ENCODE measurements around the gene SDK1.

The SDK1 gene

DNA sequence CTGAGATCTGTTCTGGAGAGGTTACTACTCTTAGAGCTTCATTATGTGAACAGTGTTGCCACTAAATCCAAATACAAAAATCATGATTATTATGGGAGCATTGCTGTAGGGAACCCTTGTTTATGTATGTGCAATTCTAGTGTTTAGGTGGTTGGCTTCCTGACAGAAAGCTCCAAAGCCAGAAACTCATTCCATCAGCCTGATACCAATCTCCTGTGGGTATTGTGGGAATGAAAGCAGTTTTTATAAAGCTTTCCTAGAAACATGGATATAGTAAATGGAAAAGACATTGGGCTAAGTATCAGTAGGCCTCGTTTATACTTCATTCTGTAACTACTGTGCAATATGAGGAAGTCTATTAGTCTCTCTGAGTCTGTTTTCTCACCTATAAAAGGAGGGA, 6.4 kb downstream of the SDK1 start:
- Histone ChIP-seq H3K79me2 (ENCODE audit: control insufficient read depth, low read length) (no peaks in the 10 kb centered on the region), H3K9me3 (ENCODE audit: control insufficient read depth, insufficient read depth, low read length) (no peaks in the 10 kb centered on the region), H3K27ac (ENCODE audit: low read depth, low read length) (no peak overlapping the region), H3K9me2 (replicated peaks; ENCODE audit: control insufficient read depth, low read length) (no peaks in the 10 kb centered on the region), H3F3A (ENCODE audit: control insufficient read depth, insufficient read depth) (no peaks in the 10 kb centered on the region; the same call in 1 of the 2 replicates), H4K20me1 (ENCODE audit: control insufficient read depth, insufficient read depth, low read depth, low read length) (no peaks in the 10 kb centered on the region), H3K4me3 (ENCODE audit: low read length) (no peak overlapping the region), H3K4me2 (ENCODE audit: low read length) (no peak overlapping the region), H3K36me3 (ENCODE audit: control insufficient read depth, low read length) (no peaks in the 10 kb centered on the region), H3K27me3 (ENCODE audit: control insufficient read depth, low read length) (peaks cover 11% of the 10 kb centered on the region), H3K4me1 (ENCODE audit: control insufficient read depth, low read length) (no peaks in the 10 kb centered on the region)
- TF ChIP-seq CTCF (IDR thresholded peaks at IDR 0.05; ENCODE audit: low read depth, low read length, poor library complexity, severe bottlenecking): no peak
- no peak for TF ChIP-seq EZH2phosphoT487 (IDR thresholded peaks at IDR 0.05; ENCODE audit: borderline replicate concordance, low read length)

- TF ChIP-seq EZH2phosphoT487 (IDR thresholded peaks at IDR 0.05; ENCODE audit: borderline replicate concordance, low read length) (no peak), CTCF (IDR thresholded peaks at IDR 0.05; ENCODE audit: low read depth, low read length, poor library complexity, severe bottlenecking) (no peak)
- H3K36me3 ChIP-seq (ENCODE audit: control insufficient read depth, low read length): no peaks in the 10 kb centered on the region
- H3K4me2 ChIP-seq (ENCODE audit: low read length): no peak overlapping the region
- H3F3A ChIP-seq (ENCODE audit: control insufficient read depth, insufficient read depth): no peaks in the 10 kb centered on the region
- H3K27ac ChIP-seq (ENCODE audit: low read depth, low read length): no peak overlapping the region
- peaks cover 14% of the 10 kb centered on the region for H3K27me3 ChIP-seq (ENCODE audit: control insufficient read depth, low read length)
- no peak overlapping the region for H3K4me3 ChIP-seq (ENCODE audit: low read length)
- H3K79me2 ChIP-seq (ENCODE audit: control insufficient read depth, low read length): no peaks in the 10 kb centered on the region
- no peaks in the 10 kb centered on the region for H3K9me3 ChIP-seq (ENCODE audit: control insufficient read depth, insufficient read depth, low read length)
- H3K9me2 ChIP-seq (replicated peaks; ENCODE audit: control insufficient read depth, low read length): no peaks in the 10 kb centered on the region
- no peaks in the 10 kb centered on the region for H4K20me1 ChIP-seq (ENCODE audit: control insufficient read depth, insufficient read depth, low read depth, low read length)
- H3K4me1 ChIP-seq (ENCODE audit: control insufficient read depth, low read length): no peaks in the 10 kb centered on the region
These were observed 8.1 kb downstream of the SDK1 start for GRCh38 chr7:3309140-3309539.

DNA sequence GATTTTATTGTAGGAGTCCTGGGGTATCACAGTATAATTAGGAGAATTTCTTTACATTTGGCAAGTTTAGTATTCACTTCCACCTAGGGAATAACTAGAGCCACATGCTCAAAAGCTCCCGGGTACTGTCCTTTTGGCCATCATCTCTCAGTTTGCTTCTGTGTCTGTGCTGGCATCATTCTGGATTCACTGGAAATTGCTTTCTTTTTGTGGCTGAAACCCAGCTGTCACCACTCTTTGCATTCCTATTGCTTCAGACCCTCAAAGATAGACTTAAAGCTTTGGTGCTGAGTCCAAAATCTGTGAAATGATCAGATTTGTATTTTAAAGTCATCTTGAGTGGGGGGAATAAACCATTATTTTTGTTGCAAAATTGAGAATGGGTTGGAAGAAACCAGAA, 8.9 kb downstream of the SDK1 start:
- H3F3A ChIP-seq (ENCODE audit: control insufficient read depth, insufficient read depth): no peaks in the 10 kb centered on the region
- TF ChIP-seq EZH2phosphoT487 (IDR thresholded peaks at IDR 0.05; ENCODE audit: borderline replicate concordance, low read length) (no peak), CTCF (IDR thresholded peaks at IDR 0.05; ENCODE audit: low read depth, low read length, poor library complexity, severe bottlenecking) (no peak)

DNA sequence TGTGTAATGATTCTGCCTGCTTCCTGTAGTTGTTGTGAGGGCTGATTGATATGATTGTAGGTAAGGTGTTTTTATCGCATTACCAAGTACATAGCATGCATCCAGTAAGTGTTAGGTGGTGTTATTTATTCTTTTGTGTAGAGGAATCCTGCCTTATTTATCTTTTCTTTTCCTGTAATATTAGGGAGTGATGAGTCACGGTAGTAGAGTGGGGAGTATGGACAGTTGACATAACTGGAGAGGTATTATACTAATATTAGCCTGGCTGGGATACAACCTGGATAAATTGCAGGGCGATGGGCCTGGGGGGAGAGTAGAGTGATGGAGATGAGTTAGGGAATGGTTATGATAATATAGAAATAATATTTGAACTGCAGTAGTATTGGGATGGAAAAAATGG, 9.8 kb downstream of the SDK1 start:
- Histone ChIP-seq H3K4me3 (ENCODE audit: low read length) (no peak overlapping the region), H3K27me3 (ENCODE audit: control insufficient read depth, low read length) (peaks cover 16% of the 10 kb centered on the region), H3K79me2 (ENCODE audit: control insufficient read depth, low read length) (no peaks in the 10 kb centered on the region), H3F3A (ENCODE audit: control insufficient read depth, insufficient read depth) (no peaks in the 10 kb centered on the region), H3K9me2 (replicated peaks; ENCODE audit: control insufficient read depth, low read length) (no peaks in the 10 kb centered on the region), H3K36me3 (ENCODE audit: control insufficient read depth, low read length) (no peaks in the 10 kb centered on the region), H3K27ac (ENCODE audit: low read depth, low read length) (no peak overlapping the region), H3K4me2 (ENCODE audit: low read length) (no peak overlapping the region), H3K4me1 (ENCODE audit: control insufficient read depth, low read length) (no peaks in the 10 kb centered on the region), H4K20me1 (ENCODE audit: control insufficient read depth, insufficient read depth, low read depth, low read length) (no peaks in the 10 kb centered on the region), H3K9me3 (ENCODE audit: control insufficient read depth, insufficient read depth, low read length) (no peaks in the 10 kb centered on the region)
- no peak for TF ChIP-seq CTCF (IDR thresholded peaks at IDR 0.05; ENCODE audit: low read depth, low read length, poor library complexity, severe bottlenecking)
- TF ChIP-seq EZH2phosphoT487 (IDR thresholded peaks at IDR 0.05; ENCODE audit: borderline replicate concordance, low read length): no peak

More for the DNA sequence above, 8.9 kb downstream of the SDK1 start:
- no peak overlapping the region for H3K27ac ChIP-seq (ENCODE audit: low read depth, low read length)
- no peak overlapping the region for H3K4me2 ChIP-seq (ENCODE audit: low read length)
- peaks cover 16% of the 10 kb centered on the region for H3K27me3 ChIP-seq (ENCODE audit: control insufficient read depth, low read length)
- H3K9me2 ChIP-seq (replicated peaks; ENCODE audit: control insufficient read depth, low read length): no peaks in the 10 kb centered on the region
- no peaks in the 10 kb centered on the region for H3K9me3 ChIP-seq (ENCODE audit: control insufficient read depth, insufficient read depth, low read length)
- H3K36me3 ChIP-seq (ENCODE audit: control insufficient read depth, low read length): no peaks in the 10 kb centered on the region
- H3K4me3 ChIP-seq (ENCODE audit: low read length): no peak overlapping the region
- no peaks in the 10 kb centered on the region for H3K79me2 ChIP-seq (ENCODE audit: control insufficient read depth, low read length)
- H4K20me1 ChIP-seq (ENCODE audit: control insufficient read depth, insufficient read depth, low read depth, low read length): no peaks in the 10 kb centered on the region
- no peaks in the 10 kb centered on the region for H3K4me1 ChIP-seq (ENCODE audit: control insufficient read depth, low read length)

Data from DOHH2 (cell line).